ENCODE data around the gene FCHSD2.

The FCHSD2 gene

DNA sequence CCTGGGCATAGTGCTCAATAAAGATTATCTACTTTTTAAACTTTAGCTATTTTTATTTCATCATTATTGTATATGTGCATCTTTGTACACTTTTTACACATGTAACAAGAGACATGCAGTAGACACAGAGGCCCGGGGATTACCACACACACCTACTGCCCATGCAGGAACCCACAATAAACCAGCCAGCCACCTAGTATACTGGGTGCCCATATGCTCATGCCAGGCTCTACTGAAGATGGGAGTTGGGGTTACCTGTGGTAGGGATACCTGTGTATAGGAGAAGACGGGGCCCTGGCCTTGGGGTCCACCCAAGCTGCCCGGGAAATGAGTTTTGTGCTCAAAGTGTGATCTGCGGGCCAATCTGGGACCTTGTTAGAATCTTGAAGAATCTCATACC, 44.8 kb upstream of the FCHSD2 start:
- DNase-seq (ENCODE audit: low spot score) = no peak
- Histone ChIP-seq H3K27ac (no peak overlapping the region), H3K4me3 (no peak overlapping the region)
- TF ChIP-seq, protein P1, sequence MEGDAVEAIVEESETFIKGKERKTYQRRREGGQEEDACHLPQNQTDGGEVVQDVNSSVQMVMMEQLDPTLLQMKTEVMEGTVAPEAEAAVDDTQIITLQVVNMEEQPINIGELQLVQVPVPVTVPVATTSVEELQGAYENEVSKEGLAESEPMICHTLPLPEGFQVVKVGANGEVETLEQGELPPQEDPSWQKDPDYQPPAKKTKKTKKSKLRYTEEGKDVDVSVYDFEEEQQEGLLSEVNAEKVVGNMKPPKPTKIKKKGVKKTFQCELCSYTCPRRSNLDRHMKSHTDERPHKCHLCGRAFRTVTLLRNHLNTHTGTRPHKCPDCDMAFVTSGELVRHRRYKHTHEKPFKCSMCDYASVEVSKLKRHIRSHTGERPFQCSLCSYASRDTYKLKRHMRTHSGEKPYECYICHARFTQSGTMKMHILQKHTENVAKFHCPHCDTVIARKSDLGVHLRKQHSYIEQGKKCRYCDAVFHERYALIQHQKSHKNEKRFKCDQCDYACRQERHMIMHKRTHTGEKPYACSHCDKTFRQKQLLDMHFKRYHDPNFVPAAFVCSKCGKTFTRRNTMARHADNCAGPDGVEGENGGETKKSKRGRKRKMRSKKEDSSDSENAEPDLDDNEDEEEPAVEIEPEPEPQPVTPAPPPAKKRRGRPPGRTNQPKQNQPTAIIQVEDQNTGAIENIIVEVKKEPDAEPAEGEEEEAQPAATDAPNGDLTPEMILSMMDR (IDR thresholded peaks at IDR 0.05) = no peak

DNA sequence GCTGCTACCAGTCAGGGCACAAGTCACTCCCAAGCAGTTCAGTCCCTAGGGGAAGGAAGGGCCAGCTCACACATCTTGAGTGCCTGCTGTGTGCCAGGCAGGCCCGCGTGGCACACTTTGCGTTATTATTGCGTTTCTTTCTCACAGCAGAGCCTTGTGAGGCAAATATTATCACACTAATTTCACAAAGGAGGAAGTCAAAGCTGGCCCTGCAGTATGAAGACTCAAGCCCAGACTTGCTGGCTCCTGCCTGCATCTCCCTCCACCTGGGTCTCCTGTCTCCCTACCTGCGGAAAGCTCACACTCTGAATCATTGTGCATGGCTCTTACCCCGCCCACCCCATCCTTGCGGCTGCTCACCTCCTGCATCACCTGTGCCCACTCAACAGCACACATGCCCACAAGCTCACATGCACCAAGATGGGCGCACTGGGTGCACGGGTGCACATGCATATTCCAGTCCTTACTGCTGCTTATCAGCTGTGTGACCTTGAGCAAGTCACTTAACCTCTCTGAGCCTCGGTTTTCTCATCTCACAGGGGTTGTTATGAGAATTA, 44.3 kb upstream of the FCHSD2 start:
- Histone ChIP-seq H3K27ac (peak overlapping the region; percentile 82), H3K4me3 (peak overlapping the region; percentile 38)
- TF ChIP-seq, protein P1 (IDR thresholded peaks at IDR 0.05) = no peak
- no peak for DNase-seq (ENCODE audit: low spot score)

DNA sequence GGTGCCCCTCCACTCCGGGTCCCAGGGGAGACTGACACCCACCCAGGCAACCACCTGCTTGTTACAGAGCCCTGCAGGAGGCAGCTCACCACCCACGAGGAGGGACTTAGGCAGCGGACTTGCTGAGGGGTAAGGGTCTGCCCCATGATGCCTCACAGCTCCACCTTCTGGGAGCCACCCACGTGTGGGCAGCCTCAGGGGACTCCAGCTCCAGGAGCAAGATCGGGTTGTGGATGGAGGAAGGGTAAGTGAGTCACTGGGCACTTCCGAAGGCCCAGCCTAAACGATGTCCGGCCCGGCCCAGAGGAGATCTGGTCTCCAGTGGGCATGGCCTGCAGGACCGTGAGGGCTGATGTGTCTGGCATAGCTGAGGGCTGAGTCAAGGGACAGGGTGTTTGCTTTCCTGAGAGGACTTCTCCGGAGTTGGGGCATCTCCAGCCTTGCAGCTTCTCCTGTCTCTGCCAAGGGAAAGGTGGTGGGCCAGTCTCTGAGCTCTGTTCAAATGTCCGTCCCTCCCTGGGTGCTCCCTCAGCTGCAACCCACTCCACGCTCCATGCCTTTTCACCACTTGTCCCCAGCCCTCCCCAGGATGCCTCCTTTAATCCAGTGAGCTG, 43.7 kb upstream of the FCHSD2 start:
- Histone ChIP-seq H3K27ac (peak overlapping the region; percentile 82), H3K4me3 (peak overlapping the region; percentile 38)
- TF ChIP-seq, protein P1 (IDR thresholded peaks at IDR 0.05) = no peak
- peak; percentile 89 for DNase-seq (ENCODE audit: low spot score)

DNA sequence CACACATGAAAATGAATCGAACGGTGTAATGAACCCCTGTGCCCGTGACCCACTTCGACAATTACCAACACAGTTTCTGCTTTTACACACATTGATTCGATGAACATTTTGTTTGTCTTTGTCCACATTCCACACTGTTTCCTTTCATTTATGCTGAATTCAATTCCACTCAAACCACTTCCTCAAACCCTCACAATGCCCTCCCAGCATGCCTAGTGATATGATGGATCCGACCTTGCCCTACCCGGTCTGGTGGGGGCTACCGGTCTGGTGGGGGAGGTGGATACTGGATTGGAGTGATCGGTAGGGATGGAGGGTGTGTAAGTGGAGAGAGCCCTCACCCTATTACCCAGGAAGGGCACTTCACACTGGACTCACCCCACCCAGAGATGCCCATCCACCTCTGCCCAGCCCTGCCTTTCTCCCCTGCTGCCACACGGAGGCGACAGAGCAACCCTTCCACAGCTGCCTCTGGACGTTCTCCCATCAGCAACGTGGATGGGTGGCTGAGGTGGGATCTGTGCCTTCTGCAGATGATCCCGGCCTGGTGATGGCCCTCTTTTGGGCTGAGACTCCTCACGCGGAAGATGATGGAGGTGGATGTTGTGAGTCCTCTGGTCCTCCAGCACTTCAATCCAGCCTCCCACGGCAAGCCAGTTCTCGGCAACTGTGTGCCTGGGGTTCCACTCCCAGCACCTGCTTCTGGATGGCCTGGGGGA, 43.0 kb upstream of the FCHSD2 start:
- peak overlapping the region; percentile 20 for H3K4me3 ChIP-seq
- TF ChIP-seq, protein P1 (IDR thresholded peaks at IDR 0.05) = peak; percentile 81
- peak overlapping the region; percentile 82 for H3K27ac ChIP-seq
- no peak for DNase-seq (ENCODE audit: low spot score)

GRCh38 chr11:73182824-73183321, 40.8 kb upstream of the FCHSD2 start:
- Histone ChIP-seq H3K27ac (no peak overlapping the region), H3K4me3 (no peak overlapping the region)
- DNase-seq (ENCODE audit: low spot score) = no peak
- TF ChIP-seq, protein P1 (IDR thresholded peaks at IDR 0.05) = no peak

DNA sequence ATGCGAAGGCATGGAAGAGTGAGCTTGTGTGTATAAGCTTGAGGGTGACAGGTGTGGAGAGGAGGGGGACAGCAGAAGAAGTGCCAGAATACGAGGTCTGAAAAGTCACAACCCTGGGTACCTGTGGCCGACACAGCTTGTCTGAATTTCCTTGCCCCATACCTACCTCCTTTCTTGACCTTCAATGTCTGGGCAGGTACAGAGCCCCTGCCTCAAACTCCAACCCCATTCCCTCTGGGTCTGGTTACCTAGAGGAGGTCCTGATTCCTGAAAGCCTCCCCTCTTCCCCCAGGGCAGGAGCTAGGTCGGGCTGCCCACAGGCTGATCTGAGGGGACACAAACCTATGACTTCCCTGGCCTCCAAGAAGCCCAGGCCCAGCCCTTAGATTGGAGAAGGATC, 36.6 kb upstream of the FCHSD2 start:
- DNase-seq (ENCODE audit: low spot score) = no peak
- Histone ChIP-seq H3K4me3 (no peak overlapping the region), H3K27ac (peak overlapping the region in 1 of 2 donors; percentile 75)
- TF ChIP-seq, protein P1 (IDR thresholded peaks at IDR 0.05) = no peak
